ENCODE measurements around the gene PNRC2. TPM values are rescaled to one million over a fixed set of nuclear protein-coding genes. Genes with fewer than 3 reads are reported as not detected.

Gene PNRC2
- total and polyA plus RNA-seq, 11 donors = 64.1 to 137 (median 80.5) TPM

GRCh38 chr1:23999156-23999671 lies 39.6 kb downstream of the PNRC2 start:
- WGBS, 4 donors = 71 to 80% (median 75%) methylated on average over 3 of the region's 3 CpGs
- ATAC-seq = no peak
- no peaks in the 10 kb centered on the region for H3K27me3 ChIP-seq
- no peak overlapping the region for H3K4me3 ChIP-seq
- H3K9me3 ChIP-seq = no peaks in the 10 kb centered on the region
- no peak overlapping the region for H3K27ac ChIP-seq
- no peak for DNase-seq
- TF ChIP-seq POLR2A (IDR thresholded peaks at IDR 0.05) (no peak), CTCF (IDR thresholded peaks at IDR 0.05) (no peak)
- H3K4me1 ChIP-seq = peaks cover 0 to 2% (median 0%) of the 10 kb centered on the region in 12 donors
- intact Hi-C loops (cut with DNase I) = no loop called here
- no peaks in the 10 kb centered on the region for H3K36me3 ChIP-seq

GRCh38 chr1:24002695-24003094 lies 43.1 kb downstream of the PNRC2 start:
- ATAC-seq (no peak), DNase-seq (no peak)
- H3K36me3 ChIP-seq = no peaks in the 10 kb centered on the region
- H3K9me3 ChIP-seq = peaks cover 0 to 9% (median 0%) of the 10 kb centered on the region in 12 donors
- 85 to 89% (median 86%) methylated on average over 2 of the region's 2 CpGs for WGBS, 4 donors
- H3K4me3 ChIP-seq = no peak overlapping the region
- intact Hi-C loops (cut with DNase I) = no loop called here
- no peak overlapping the region for H3K27ac ChIP-seq
- peaks cover 0 to 5% (median 0%) of the 10 kb centered on the region in 12 donors for H3K4me1 ChIP-seq
- H3K27me3 ChIP-seq = no peaks in the 10 kb centered on the region
- TF ChIP-seq POLR2A (IDR thresholded peaks at IDR 0.05) (no peak), CTCF (IDR thresholded peaks at IDR 0.05) (no peak)

- intact Hi-C loops (cut with DNase I) = no loop called here
- WGBS, 4 donors = 50 to 64% (median 55%) methylated on average over 4 of the region's 4 CpGs
- DNase-seq = no peak
Measured at GRCh38 chr1:24003331-24003972, 43.8 kb downstream of the PNRC2 start.

More at GRCh38 chr1:24003331-24003972, 43.8 kb downstream of the PNRC2 start:
- Histone ChIP-seq H3K36me3 (no peaks in the 10 kb centered on the region), H3K27me3 (no peaks in the 10 kb centered on the region), H3K4me1 (peaks cover 0 to 12% (median 5%) of the 10 kb centered on the region in 12 donors), H3K4me3 (no peak overlapping the region), H3K9me3 (peaks cover 0 to 9% (median 0%) of the 10 kb centered on the region in 12 donors), H3K27ac (no peak overlapping the region)
- no peak for ATAC-seq
- no peak for TF ChIP-seq POLR2A (IDR thresholded peaks at IDR 0.05)
- no peak for TF ChIP-seq CTCF (IDR thresholded peaks at IDR 0.05)
